HepG2 (cell line): ENCODE measurements around the gene IL11RA. TPM values are rescaled to one million over a fixed set of nuclear protein-coding genes. Genes with fewer than 3 reads are reported as not detected.

Source experiments
- ATAC-seq: fragments of 200-7000 bp; cut with Tn5 transposase; 3 replicates; pipeline ENCODE4 v1.9.1; 2020; ENCODE audit warnings: mild to moderate bottlenecking, moderate library complexity
- BruUV-seq: library from RNA; stranded (reverse); fragments of 400-500 nt; replicated peaks from 2 replicates; lab custom pipeline; 2021; lab: Mats Ljungman, UMichigan
- CTCF ChIA-PET: fragments of 300-600 bp; formaldehyde crosslinking; extraction: SDS; loops from one replicate; lab custom pipeline; 2021; ENCODE audit warnings: low total read pairs, inconsistent platforms, low intra/inter-chr PET ratio; lab: Yijun Ruan, JAX
- POLR2A ChIA-PET: fragments of 350-600 bp; sonication (Branson Sonifier 250); formaldehyde crosslinking; loops from one replicate; lab custom pipeline; 2020; ENCODE audit warnings: antibody characterized with exemption, inconsistent platforms; lab: Yijun Ruan, JAX
- DNase-seq: peaks from one replicate; pipeline ENCODE4 v3.0.0-alpha.2; 2015; ENCODE audit warnings: low spot score
- FAIRE-seq: peaks from 3 replicates; lab custom pipeline; 2011; peaks lifted over from hg19 to GRCh38; lab: Jason Lieb, UNC
- H2AFZ ChIP-seq: one replicate; pipeline ENCODE4 v1.6.1; 2011; ENCODE audit warnings: low read length, inconsistent platforms
- H3K27ac ChIP-seq: fragments of 300-600 bp; 3 replicates; pipeline ENCODE4 v1.8.0; 2011; ENCODE audit warnings: mixed run types, mild to moderate bottlenecking, mixed read lengths, low read length, inconsistent platforms; ENCODE audit not compliant: insufficient read depth; ENCODE audit errors: extremely low read length
- H3K27me3 ChIP-seq, 2 experiments: fragments of 200-600 bp in 1 of 2; 2 replicates in 1 of 2; 3 replicates in 1 of 2; pipeline versions ENCODE4 v1.6.0 to v1.8.0; 2011; ENCODE audit warnings: low read length in 2 of 2, mild to moderate bottlenecking in 2 of 2, moderate library complexity in 2 of 2, inconsistent platforms in 1 of 2; ENCODE audit not compliant: insufficient read depth in 2 of 2, control insufficient read depth in 1 of 2
- H3K36me3 ChIP-seq, 2 experiments: fragments of 200-600 bp in 1 of 2; replicated peaks in 1 of 2; 2 replicates in 1 of 2; 3 replicates in 1 of 2; pipeline versions ENCODE4 v1.5.1 to v1.8.0; 2011; ENCODE audit warnings: low read length in 2 of 2, inconsistent platforms in 1 of 2; ENCODE audit not compliant: insufficient read depth in 2 of 2, control insufficient read depth in 1 of 2
- H3K4me1 ChIP-seq: 2 replicates; pipeline ENCODE4 v1.5.1; 2012; ENCODE audit warnings: low read length, inconsistent platforms; ENCODE audit not compliant: insufficient read depth
- H3K4me2 ChIP-seq: 2 replicates; pipeline ENCODE4 v1.6.0; 2011; ENCODE audit warnings: low read depth, low read length, inconsistent platforms
- H3K4me3 ChIP-seq, 3 experiments: fragments of 200-600 bp in 1 of 3; sonication (generic), shearing (Covaris generic) in 1 of 3; replicated peaks in 1 of 3; 2 replicates each; pipeline ENCODE4 v1.5.1; 2011 to 2016; ENCODE audit warnings: low read length in 3 of 3, inconsistent platforms in 2 of 3, low read depth in 2 of 3, mild to moderate bottlenecking in 2 of 3, control low read depth in 1 of 3, mixed read lengths in 1 of 3; ENCODE audit not compliant: insufficient read depth in 1 of 3
- H3K79me2 ChIP-seq: one replicate; pipeline ENCODE4 v1.6.1; 2011; ENCODE audit warnings: low read length, inconsistent platforms; ENCODE audit not compliant: insufficient read depth
- H3K9ac ChIP-seq: 2 replicates; pipeline ENCODE4 v1.6.0; 2011; ENCODE audit warnings: mild to moderate bottlenecking, low read depth, low read length, inconsistent platforms; ENCODE audit not compliant: insufficient read depth
- H3K9me3 ChIP-seq: 2 replicates; pipeline ENCODE4 v1.5.1; 2012; ENCODE audit warnings: mild to moderate bottlenecking, low read length
- H4K20me1 ChIP-seq: 2 replicates; pipeline ENCODE4 v1.6.0; 2011; ENCODE audit warnings: inconsistent platforms, mild to moderate bottlenecking, low read length, moderate library complexity; ENCODE audit not compliant: insufficient read depth
- ARNT2 ChIP-seq: sonication (generic); formaldehyde crosslinking; IDR thresholded peaks from 2 replicates; pipeline ENCODE4 v1.8.0; 2022; ENCODE audit warnings: mild to moderate bottlenecking, low read depth, missing genetic modification reagents, moderate library complexity
- EED ChIP-seq: sonication (generic); formaldehyde crosslinking; IDR thresholded peaks from 2 replicates; pipeline ENCODE4 v1.5.0; 2020; ENCODE audit warnings: mild to moderate bottlenecking, missing genetic modification reagents
- SOX13 ChIP-seq, 3 experiments: fragments of 450-650 bp in 1 of 3; sonication (generic) in 1 of 3; formaldehyde crosslinking in 1 of 3; IDR thresholded peaks in 2 of 3; conservative IDR thresholded peaks in 1 of 3; 2 replicates each; pipeline versions ENCODE4 v1.5.0 to v1.6.1; 2016 to 2020; ENCODE audit warnings: antibody characterized with exemption in 1 of 3, mild to moderate bottlenecking in 1 of 3, missing compliant biosample characterization in 1 of 3, missing genetic modification reagents in 1 of 3, moderate library complexity in 1 of 3
- ZNF160 ChIP-seq: sonication (generic); formaldehyde crosslinking; IDR thresholded peaks from 2 replicates; pipeline ENCODE4 v1.8.0; 2022; ENCODE audit warnings: mild to moderate bottlenecking, inconsistent platforms, missing genetic modification reagents
- WGBS: methylation state at CpG from one replicate; pipeline ENCODE4 v1.1.6; 2017; ENCODE audit warnings: low lambda C conversion rate; 5-methylcytosine and 5-hydroxymethylcytosine counted together
- in situ Hi-C: cut with HindIII; loops from 2 replicates; pipeline ENCODE4 v1.10.0; 2017; ENCODE audit warnings: low pct_unique_long_range_greater_than_20kb; ENCODE audit not compliant: extremely low pct_ligation_motif_present
- intact Hi-C: fragments of 100-400 bp; cut with micrococcal nuclease; formaldehyde crosslinking; loops from one replicate; pipeline ENCODE4 v1.10.0; 2022; ENCODE audit not compliant: unreplicated experiment
- polyA plus RNA-seq, 8 experiments: library from polyadenylated mRNA; depleted of rRNA in 3 of 8; stranded (reverse) in 7 of 8; unstranded in 1 of 8; fragments of >200 nt; fragmentation: Illumina TruSeq in 4 of 8; extraction: Trizol in 4 of 8; gene quantifications; 2 replicates each; pipeline versions ENCODE4 v1.2.1 to v1.2.3, GENCODE V29; 2011 to 2016; ENCODE audit warnings: low read depth in 4 of 8, missing spikeins in 1 of 8, mixed read lengths in 1 of 8; ENCODE audit not compliant: insufficient read depth in 1 of 8
- total RNA-seq, 5 experiments: library from RNA; depleted of rRNA; stranded (reverse); fragments of >200 nt; fragmentation: Illumina TruSeq; extraction: Trizol; gene quantifications; 2 replicates each; pipeline ENCODE4 v1.2.3, GENCODE V29; 2016; ENCODE audit warnings: low read depth in 1 of 5
- TF ChIP-seq, protein P1 (sequence below): sonication (generic); formaldehyde crosslinking; conservative IDR thresholded peaks from 2 replicates; pipeline ENCODE4 v1.8.0; 2022; ENCODE audit warnings: mild to moderate bottlenecking, moderate library complexity, missing genetic modification reagents

Gene IL11RA
- total and polyA plus RNA-seq, 2 of the 13 experiments (the other 11 are each of a cell fraction or from before 2014, with no cell fraction given), result 2.0 to 4.2 TPM

DNA sequence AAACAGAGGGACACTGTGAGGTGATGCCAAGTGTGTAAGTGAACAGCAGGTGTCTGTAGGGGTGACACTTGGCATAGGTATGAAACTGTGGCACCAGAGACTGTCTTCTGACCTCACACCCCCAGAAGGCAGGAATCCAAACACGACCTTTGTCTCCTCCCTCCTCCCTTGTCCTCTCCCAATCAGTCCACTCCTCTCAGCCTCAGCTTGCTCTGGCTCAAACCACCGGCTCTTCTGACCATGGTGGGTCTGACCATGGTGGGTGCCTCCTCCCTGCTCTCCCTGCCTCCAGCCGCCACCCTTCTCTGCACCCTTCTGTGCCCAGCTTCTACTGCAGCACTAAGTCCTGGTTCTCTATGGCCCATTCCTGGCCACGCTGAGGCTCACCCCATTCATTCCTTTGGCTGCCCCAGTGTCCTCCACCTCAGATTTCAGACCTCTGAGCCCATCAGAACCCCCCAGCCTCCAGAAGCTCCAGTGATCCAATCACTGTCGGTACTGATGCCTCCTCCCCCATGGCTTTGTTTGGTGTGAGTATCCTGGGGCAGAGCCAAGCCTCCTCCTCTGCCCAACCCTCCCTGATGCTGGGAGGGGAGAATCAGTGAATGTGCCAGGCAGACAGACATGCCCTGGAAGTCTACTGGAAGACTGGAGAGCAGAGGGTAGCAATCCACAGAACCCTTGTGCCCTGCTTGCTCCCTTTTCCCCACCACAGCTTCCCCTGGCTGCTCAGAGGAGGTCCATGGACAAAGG is 21.4 kb upstream of the IL11RA start (continued):
- no peak for TF ChIP-seq SOX13 (IDR thresholded peaks at IDR 0.05)
- TF ChIP-seq SOX13 (CRISPR knock-in tag; conservative IDR thresholded peaks at IDR 0.05 in 1 of 2, IDR thresholded peaks at IDR 0.05 in 1 of 2), result no peak
- TF ChIP-seq, protein P1, sequence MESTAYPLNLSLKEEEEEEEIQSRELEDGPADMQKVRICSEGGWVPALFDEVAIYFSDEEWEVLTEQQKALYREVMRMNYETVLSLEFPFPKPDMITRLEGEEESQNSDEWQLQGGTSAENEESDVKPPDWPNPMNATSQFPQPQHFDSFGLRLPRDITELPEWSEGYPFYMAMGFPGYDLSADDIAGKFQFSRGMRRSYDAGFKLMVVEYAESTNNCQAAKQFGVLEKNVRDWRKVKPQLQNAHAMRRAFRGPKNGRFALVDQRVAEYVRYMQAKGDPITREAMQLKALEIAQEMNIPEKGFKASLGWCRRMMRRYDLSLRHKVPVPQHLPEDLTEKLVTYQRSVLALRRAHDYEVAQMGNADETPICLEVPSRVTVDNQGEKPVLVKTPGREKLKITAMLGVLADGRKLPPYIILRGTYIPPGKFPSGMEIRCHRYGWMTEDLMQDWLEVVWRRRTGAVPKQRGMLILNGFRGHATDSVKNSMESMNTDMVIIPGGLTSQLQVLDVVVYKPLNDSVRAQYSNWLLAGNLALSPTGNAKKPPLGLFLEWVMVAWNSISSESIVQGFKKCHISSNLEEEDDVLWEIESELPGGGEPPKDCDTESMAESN (CRISPR knock-in tag), result no peak

DNA sequence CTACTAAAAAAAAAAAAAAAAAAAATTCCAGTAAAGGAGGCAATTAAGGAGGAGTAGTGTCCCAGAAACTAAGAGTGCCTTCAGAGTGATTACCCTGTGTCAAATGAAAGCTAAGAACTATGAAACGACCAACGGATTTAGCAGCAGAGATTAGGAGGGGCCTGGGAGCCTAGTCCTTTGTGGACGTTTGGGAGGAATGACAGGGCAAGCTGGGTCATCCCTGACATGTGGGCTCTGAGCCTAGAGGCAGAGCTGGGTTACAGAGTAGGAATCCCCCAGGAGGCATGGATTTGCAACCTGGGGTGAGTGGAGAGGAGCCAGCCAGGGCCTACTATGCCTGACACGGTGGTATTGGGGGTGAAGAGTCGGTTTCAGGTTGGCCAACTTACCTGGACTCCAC is 18.8 kb upstream of the IL11RA start:
- Histone ChIP-seq H3K9me3 (no peaks in the 10 kb centered on the region), H3K27me3 (peaks cover 0 to 4% of the 10 kb centered on the region in 2 experiments; a peak in 1 of 5 replicates)
- no peak for FAIRE-seq
- TF ChIP-seq ARNT2 (CRISPR knock-in tag), result no peak
- TF ChIP-seq ZNF160 (CRISPR knock-in tag), result no peak
- no peak for TF ChIP-seq EED (CRISPR knock-in tag)
- TF ChIP-seq, all 625 proteins: peak for 0
- in situ Hi-C loops (no loop called here), intact Hi-C loops (no loop called here)
- Histone ChIP-seq H3K79me2 (peaks cover 14% of the 10 kb centered on the region), H4K20me1 (no peaks in the 10 kb centered on the region), H3K4me3 (no peak overlapping the region), H3K36me3 (peaks cover 3 to 4% of the 10 kb centered on the region in 2 experiments; a peak in 3 of 5 replicates), H2AFZ (no peak overlapping the region), H3K4me2 (no peak overlapping the region), H3K4me1 (peaks cover 60% of the 10 kb centered on the region), H3K27ac (no peak overlapping the region), H3K9ac (no peak overlapping the region)
- BruUV-seq, result no TSS peak
- no peak for ATAC-seq
- ChIA-PET POLR2A (interaction anchor here (0.7 to 6.9 kb wide), 3 partner anchors 13 to 26 kb away, joined by 3 to 100 read pairs (median 3); partner anchors contain the start of genes GALT and IL11RA), CTCF (interaction anchor here (1.1 to 4.5 kb wide), 7 partner anchors 13 to 196 kb away, joined by 3 to 54 read pairs (median 7); partner anchors contain the start of genes GALT and RPP25L)
- no peak for DNase-seq
- 62% methylated on average over 5 of the region's 5 CpGs for WGBS
